Smooth muscle cell of the brain vasculature (primary cell): Measurements from ENCODE around the gene PAFAH1B1.
"Not testable (repeated sequence)": the region's sequence is repeated elsewhere in the genome, so short reads cannot be mapped to it uniquely, and the experiment has no call there.

Experiments used
- DNase-seq: peaks from one replicate; pipeline ENCODE4 v3.0.0-alpha.2; 2012; ENCODE audit warnings: low read depth, low spot score

PAFAH1B1 gene

GRCh38 chr17:2592971-2593820 is at the start of gene PAFAH1B1:
TSS of gene PAFAH1B1 (plus strand) at chr17:2593654. CDS start at chr17:2638289, 44,635 bp downstream.
- peak; percentile 52 for DNase-seq

- no peak for DNase-seq
Observed at GRCh38 chr17:2545393-2545792, 48.1 kb upstream of the PAFAH1B1 start.

- DNase-seq, result no peak
Observed at GRCh38 chr17:2547176-2547575, 46.3 kb upstream of the PAFAH1B1 start.

GRCh38 chr17:2548026-2548425 is 45.4 kb upstream of the PAFAH1B1 start:
- DNase-seq, result not testable (repeated sequence)

- no peak for DNase-seq
Observed at GRCh38 chr17:2549392-2550211, 43.9 kb upstream of the PAFAH1B1 start.

- no peak for DNase-seq
Observed at GRCh38 chr17:2551493-2551892, 42.0 kb upstream of the PAFAH1B1 start.

GRCh38 chr17:2551928-2552327 is 41.5 kb upstream of the PAFAH1B1 start:
- no peak for DNase-seq

- no peak for DNase-seq
Observed at GRCh38 chr17:2560658-2561057, 32.8 kb upstream of the PAFAH1B1 start.

- DNase-seq, result no peak
Observed at GRCh38 chr17:2562162-2562858, 31.1 kb upstream of the PAFAH1B1 start.

- no peak for DNase-seq
Observed at GRCh38 chr17:2563061-2563460, 30.4 kb upstream of the PAFAH1B1 start.

GRCh38 chr17:2563543-2563942 is 29.9 kb upstream of the PAFAH1B1 start:
- no peak for DNase-seq

- no peak for DNase-seq
Observed at GRCh38 chr17:2564877-2565276, 28.6 kb upstream of the PAFAH1B1 start.

GRCh38 chr17:2566056-2566455 is 27.4 kb upstream of the PAFAH1B1 start:
- DNase-seq, result no peak

GRCh38 chr17:2571523-2572303 is 21.7 kb upstream of the PAFAH1B1 start:
- no peak for DNase-seq

- DNase-seq, result not testable (repeated sequence)
Observed at GRCh38 chr17:2572304-2572609, 21.2 kb upstream of the PAFAH1B1 start.

- no peak for DNase-seq
Observed at GRCh38 chr17:2580151-2580550, 13.3 kb upstream of the PAFAH1B1 start.

GRCh38 chr17:2580661-2581060 is 12.8 kb upstream of the PAFAH1B1 start:
- DNase-seq, result no peak

- no peak for DNase-seq
Observed at GRCh38 chr17:2582493-2582892, 11.0 kb upstream of the PAFAH1B1 start.

- DNase-seq, result no peak
Observed at GRCh38 chr17:2591040-2591640, 2.3 kb upstream of the PAFAH1B1 start.

GRCh38 chr17:2593821-2594721 is 617 bp downstream of the PAFAH1B1 start:
- DNase-seq, result no peak
